ENCODE data around the gene SCLY. TPM values are rescaled to one million over a fixed set of nuclear protein-coding genes. Genes with fewer than 3 reads are reported as not detected.

Gene SCLY
- polyA plus RNA-seq, 1 of the 3 experiments (the other 2 are of a cell fraction), result 20.9 TPM

GRCh38 chr2:238133499-238134392 is 72.9 kb downstream of the SCLY start:
- no peaks in the 10 kb centered on the region for H3F3A ChIP-seq (replicated peaks; ENCODE audit: insufficient read depth)
- no peak for TF ChIP-seq NRF1 (IDR thresholded peaks at IDR 0.05; ENCODE audit: low read depth, low read length)
- TF ChIP-seq TAF1 (IDR thresholded peaks at IDR 0.05; ENCODE audit: borderline replicate concordance, low read depth, low read length), result no peak
- no peak for TF ChIP-seq ELF1 (IDR thresholded peaks at IDR 0.05)
- no peak for TF ChIP-seq GABPA (IDR thresholded peaks at IDR 0.05; ENCODE audit: low read depth)
- TF ChIP-seq EZH2phosphoT487 (IDR thresholded peaks at IDR 0.05; ENCODE audit: borderline replicate concordance, low read depth), result no peak
- TF ChIP-seq, protein P1, sequence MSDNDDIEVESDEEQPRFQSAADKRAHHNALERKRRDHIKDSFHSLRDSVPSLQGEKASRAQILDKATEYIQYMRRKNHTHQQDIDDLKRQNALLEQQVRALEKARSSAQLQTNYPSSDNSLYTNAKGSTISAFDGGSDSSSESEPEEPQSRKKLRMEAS (IDR thresholded peaks at IDR 0.05; ENCODE audit: low read depth), result no peak
- TF ChIP-seq MXI1 (IDR thresholded peaks at IDR 0.05; ENCODE audit: low read depth, low read length), result no peak
- TF ChIP-seq FOXM1 (IDR thresholded peaks at IDR 0.05; ENCODE audit: low read depth), result no peak
- TF ChIP-seq REST (IDR thresholded peaks at IDR 0.05; ENCODE audit: low read depth, low read length), result no peak
- no peak for TF ChIP-seq GATA2 (CRISPR knock-in tag; IDR thresholded peaks at IDR 0.05)
- TF ChIP-seq PBX3 (IDR thresholded peaks at IDR 0.05), result no peak
- TF ChIP-seq ZBTB33 (IDR thresholded peaks at IDR 0.05; ENCODE audit: borderline replicate concordance, low read depth), result no peak
- no peak for TF ChIP-seq JUND (IDR thresholded peaks at IDR 0.05)
- no peak for TF ChIP-seq EP300 (IDR thresholded peaks at IDR 0.05; ENCODE audit: borderline replicate concordance in 1 of 2, low read depth in 1 of 2, low read length in 1 of 2)
- TF ChIP-seq POLR2AphosphoS5 (IDR thresholded peaks at IDR 0.05; ENCODE audit: low read depth, low read length), result no peak
- TF ChIP-seq RXRA (IDR thresholded peaks at IDR 0.05; ENCODE audit: borderline replicate concordance, low read depth), result no peak
- no peak for TF ChIP-seq MEF2A (IDR thresholded peaks at IDR 0.05; ENCODE audit: borderline replicate concordance, low read depth)
- TF ChIP-seq, protein P2, sequence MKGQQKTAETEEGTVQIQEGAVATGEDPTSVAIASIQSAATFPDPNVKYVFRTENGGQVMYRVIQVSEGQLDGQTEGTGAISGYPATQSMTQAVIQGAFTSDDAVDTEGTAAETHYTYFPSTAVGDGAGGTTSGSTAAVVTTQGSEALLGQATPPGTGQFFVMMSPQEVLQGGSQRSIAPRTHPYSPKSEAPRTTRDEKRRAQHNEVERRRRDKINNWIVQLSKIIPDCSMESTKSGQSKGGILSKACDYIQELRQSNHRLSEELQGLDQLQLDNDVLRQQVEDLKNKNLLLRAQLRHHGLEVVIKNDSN (IDR thresholded peaks at IDR 0.05; ENCODE audit: borderline replicate concordance, low read depth), result no peak
- no peak for TF ChIP-seq TCF12 (IDR thresholded peaks at IDR 0.05)
- TF ChIP-seq CHD2 (IDR thresholded peaks at IDR 0.05; ENCODE audit: low read length, partially characterized antibody), result no peak
- H4K20me1 ChIP-seq (ENCODE audit: insufficient read depth), result no peaks in the 10 kb centered on the region
- peak; percentile 76 for DNase-seq
- 61% methylated on average over 10 of the region's 14 CpGs for WGBS (ENCODE audit: low lambda C conversion rate)
- ChIA-PET POLR2A (no interaction called here), CTCF (interaction anchor here (0.6 to 2.1 kb wide), 4 partner anchors 10 to 204 kb away, joined by 3 to 4 read pairs (median 4); no protein-coding TSS in a partner anchor)
- no peak overlapping the region for H3K4me3 ChIP-seq (ENCODE audit: low read depth in 2 of 2, low read length in 1 of 2)
- H3K36me3 ChIP-seq (replicated peaks in 1 of 2; ENCODE audit: control insufficient read depth in 1 of 2, insufficient read depth in 2 of 2, low read length in 1 of 2), result no peaks in the 10 kb centered on the region
- H2AFZ ChIP-seq (ENCODE audit: low read depth), result no peak overlapping the region
- H3K9me2 ChIP-seq, result no peaks in the 10 kb centered on the region
- no peaks in the 10 kb centered on the region for H3K79me2 ChIP-seq (ENCODE audit: insufficient read depth)
- H3K27me3 ChIP-seq (ENCODE audit: insufficient read depth), result no peaks in the 10 kb centered on the region
- H3K4me1 ChIP-seq (ENCODE audit: control insufficient read depth in 1 of 2, insufficient read depth in 2 of 2, low read depth in 1 of 2, low read length in 1 of 2), result no peaks in the 10 kb centered on the region; a peak in 1 of 4 replicates
- no peak overlapping the region for H3K9ac ChIP-seq
- no peak overlapping the region for H3K4me2 ChIP-seq
- no peaks in the 10 kb centered on the region for H3K9me3 ChIP-seq
- no peak overlapping the region for H3K27ac ChIP-seq (ENCODE audit: low read depth in 2 of 2, low read length in 1 of 2)

Measured in SK-N-SH (cell line).